Osteoblast (primary cell): Measurements from ENCODE around the gene IL22RA2. TPM values are rescaled to one million over a fixed set of nuclear protein-coding genes. Genes with fewer than 3 reads are reported as not detected.
"Not testable (repeated sequence)": the region's sequence is repeated elsewhere in the genome, so short reads cannot be mapped to it uniquely, and the experiment has no call there.

Experiments
- DNase-seq: peaks from one replicate; pipeline ENCODE4 v3.0.0; 2011; ENCODE audit warnings: low spot score, mixed read lengths; ENCODE audit not compliant: insufficient read length; ENCODE audit errors: missing footprints
- H2AFZ ChIP-seq: 2 replicates; pipeline ENCODE4 v1.6.0; 2011; ENCODE audit warnings: mild to moderate bottlenecking, low read length
- H3K27ac ChIP-seq: 2 replicates; pipeline ENCODE4 v1.5.1; 2011; ENCODE audit warnings: mild to moderate bottlenecking, low read depth, low read length, moderate library complexity
- H3K27me3 ChIP-seq: 2 replicates; pipeline ENCODE4 v1.6.0; 2012; ENCODE audit warnings: mild to moderate bottlenecking, control low read depth, inconsistent platforms, low read length, moderate library complexity; ENCODE audit not compliant: insufficient read depth
- H3K36me3 ChIP-seq: 2 replicates; pipeline ENCODE4 v1.5.1; 2011; ENCODE audit warnings: mild to moderate bottlenecking, low read length, control low read depth, moderate library complexity; ENCODE audit not compliant: insufficient read depth
- H3K4me1 ChIP-seq: 2 replicates; pipeline ENCODE4 v1.5.1; 2011; ENCODE audit warnings: mild to moderate bottlenecking, low read length, control low read depth, moderate library complexity; ENCODE audit not compliant: insufficient read depth
- H3K4me2 ChIP-seq: 2 replicates; pipeline ENCODE4 v1.6.0; 2011; ENCODE audit warnings: mild to moderate bottlenecking, low read length; ENCODE audit not compliant: insufficient read depth
- H3K4me3 ChIP-seq: fragments of 200-600 bp; sonication (generic); 3 replicates; pipeline ENCODE4 v1.5.1; 2012; ENCODE audit warnings: mild to moderate bottlenecking, low read length, inconsistent platforms; ENCODE audit not compliant: insufficient read depth
- H3K79me2 ChIP-seq: 2 replicates; pipeline ENCODE4 v1.6.0; 2012; ENCODE audit warnings: mild to moderate bottlenecking, low read length, control low read depth, inconsistent platforms; ENCODE audit not compliant: insufficient read depth
- H3K9me3 ChIP-seq: 2 replicates; pipeline ENCODE4 v1.5.1; 2011; ENCODE audit warnings: low read depth, low read length, control low read depth
- H4K20me1 ChIP-seq: 2 replicates; pipeline ENCODE4 v1.6.0; 2012; ENCODE audit warnings: mild to moderate bottlenecking, low read length, control low read depth; ENCODE audit not compliant: insufficient read depth
- total RNA-seq: library from RNA; depleted of rRNA; stranded (reverse); fragments of >200 nt; gene quantifications from 2 replicates; pipeline ENCODE4 v1.2.3, GENCODE V29; 2012
- TF ChIP-seq, protein P1 (sequence below): IDR thresholded peaks from 2 replicates; pipeline ENCODE4 v1.5.1; 2011; ENCODE audit warnings: mild to moderate bottlenecking, low read depth, low read length, moderate library complexity; ENCODE audit errors: extremely low read depth

IL22RA2 gene
- total RNA-seq, 1 donor: not detected

DNA sequence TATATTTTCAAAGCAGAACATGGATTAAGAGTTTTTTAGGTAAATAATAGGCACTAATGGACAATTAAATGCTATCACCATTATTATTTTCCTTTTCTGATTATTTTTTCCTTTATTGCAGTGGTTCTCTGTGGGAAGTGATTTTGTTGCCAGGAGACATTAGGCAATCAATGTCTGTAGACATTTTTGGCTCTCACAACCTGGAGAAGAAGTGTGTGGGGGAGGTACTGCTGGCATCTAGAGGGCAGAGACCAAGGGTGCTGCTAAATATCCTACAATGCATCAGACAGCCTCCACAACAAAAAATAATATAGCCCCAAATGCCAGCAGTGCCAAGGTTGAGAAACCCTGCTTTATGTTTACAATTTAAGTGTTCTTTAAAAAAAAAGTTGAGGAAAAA is 37.5 kb upstream of the IL22RA2 start:
- Histone ChIP-seq H3K4me3 (no peak overlapping the region), H3K4me2 (no peak overlapping the region), H3K4me1 (peaks cover 28% of the 10 kb centered on the region), H3K9me3 (no peaks in the 10 kb centered on the region), H3K79me2 (peaks cover 89% of the 10 kb centered on the region), H3K27me3 (no peaks in the 10 kb centered on the region), H3K27ac (no peak overlapping the region), H4K20me1 (peaks cover 54% of the 10 kb centered on the region), H2AFZ (no peak overlapping the region), H3K36me3 (peaks cover 3% of the 10 kb centered on the region)
- TF ChIP-seq, protein P1, sequence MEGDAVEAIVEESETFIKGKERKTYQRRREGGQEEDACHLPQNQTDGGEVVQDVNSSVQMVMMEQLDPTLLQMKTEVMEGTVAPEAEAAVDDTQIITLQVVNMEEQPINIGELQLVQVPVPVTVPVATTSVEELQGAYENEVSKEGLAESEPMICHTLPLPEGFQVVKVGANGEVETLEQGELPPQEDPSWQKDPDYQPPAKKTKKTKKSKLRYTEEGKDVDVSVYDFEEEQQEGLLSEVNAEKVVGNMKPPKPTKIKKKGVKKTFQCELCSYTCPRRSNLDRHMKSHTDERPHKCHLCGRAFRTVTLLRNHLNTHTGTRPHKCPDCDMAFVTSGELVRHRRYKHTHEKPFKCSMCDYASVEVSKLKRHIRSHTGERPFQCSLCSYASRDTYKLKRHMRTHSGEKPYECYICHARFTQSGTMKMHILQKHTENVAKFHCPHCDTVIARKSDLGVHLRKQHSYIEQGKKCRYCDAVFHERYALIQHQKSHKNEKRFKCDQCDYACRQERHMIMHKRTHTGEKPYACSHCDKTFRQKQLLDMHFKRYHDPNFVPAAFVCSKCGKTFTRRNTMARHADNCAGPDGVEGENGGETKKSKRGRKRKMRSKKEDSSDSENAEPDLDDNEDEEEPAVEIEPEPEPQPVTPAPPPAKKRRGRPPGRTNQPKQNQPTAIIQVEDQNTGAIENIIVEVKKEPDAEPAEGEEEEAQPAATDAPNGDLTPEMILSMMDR: no peak
- DNase-seq: peak; percentile 36

DNA sequence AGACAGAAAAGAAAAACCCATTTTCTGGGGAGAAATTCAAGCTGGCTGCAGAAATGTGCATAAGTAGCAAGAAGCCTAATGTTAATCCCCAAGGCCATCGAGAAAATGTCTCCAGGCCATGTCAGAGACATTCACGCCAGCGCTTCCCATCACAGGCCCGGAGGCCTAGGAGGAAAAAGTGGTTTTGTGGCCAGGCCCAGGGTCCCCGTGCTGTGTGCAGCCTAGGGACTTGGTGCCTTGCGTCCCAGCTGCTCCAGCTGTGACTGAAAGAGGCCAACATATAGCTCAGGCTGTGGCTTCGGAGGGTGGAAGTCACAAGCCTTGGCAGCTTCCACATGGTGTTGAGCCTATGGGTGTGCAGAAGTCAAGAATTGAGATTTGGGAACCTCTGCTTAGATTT is 34.8 kb upstream of the IL22RA2 start:
- Histone ChIP-seq H2AFZ (no peak overlapping the region), H3K79me2 (peaks cover 65% of the 10 kb centered on the region), H3K4me2 (no peak overlapping the region), H4K20me1 (peaks cover 39% of the 10 kb centered on the region), H3K4me1 (peaks cover 13% of the 10 kb centered on the region), H3K9me3 (no peaks in the 10 kb centered on the region), H3K36me3 (peaks cover 29% of the 10 kb centered on the region), H3K4me3 (no peak overlapping the region), H3K27me3 (no peaks in the 10 kb centered on the region), H3K27ac (no peak overlapping the region)
- DNase-seq: no peak
- TF ChIP-seq, protein P1: no peak

DNA sequence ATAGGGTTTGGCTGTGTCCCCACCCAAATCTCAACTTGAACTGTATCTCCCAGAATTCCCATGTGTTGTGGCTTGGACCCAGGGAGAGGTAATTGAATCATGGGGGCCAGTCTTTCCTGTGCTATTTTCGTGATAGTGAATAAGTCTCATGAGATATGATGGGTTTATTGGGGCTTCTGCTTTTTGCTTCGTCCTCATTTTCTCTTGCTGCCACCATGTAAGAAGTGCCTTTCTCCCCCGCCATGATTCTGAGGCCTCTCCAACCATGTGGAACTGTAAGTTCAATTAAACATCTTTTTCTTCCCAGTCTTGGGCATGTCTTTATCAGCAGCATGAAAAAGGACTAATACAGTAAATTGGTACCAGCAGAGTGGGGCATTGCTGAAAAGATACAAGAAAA is 34.0 kb upstream of the IL22RA2 start:
- not testable (repeated sequence) for H3K27me3 ChIP-seq, H3K4me2 ChIP-seq, H3K27ac ChIP-seq, DNase-seq, H3K4me1 ChIP-seq, H3K9me3 ChIP-seq, H2AFZ ChIP-seq, H3K4me3 ChIP-seq
- Histone ChIP-seq H3K36me3 (peaks cover 33% of the 10 kb centered on the region), H3K79me2 (peaks cover 57% of the 10 kb centered on the region), H4K20me1 (peaks cover 31% of the 10 kb centered on the region)

DNA sequence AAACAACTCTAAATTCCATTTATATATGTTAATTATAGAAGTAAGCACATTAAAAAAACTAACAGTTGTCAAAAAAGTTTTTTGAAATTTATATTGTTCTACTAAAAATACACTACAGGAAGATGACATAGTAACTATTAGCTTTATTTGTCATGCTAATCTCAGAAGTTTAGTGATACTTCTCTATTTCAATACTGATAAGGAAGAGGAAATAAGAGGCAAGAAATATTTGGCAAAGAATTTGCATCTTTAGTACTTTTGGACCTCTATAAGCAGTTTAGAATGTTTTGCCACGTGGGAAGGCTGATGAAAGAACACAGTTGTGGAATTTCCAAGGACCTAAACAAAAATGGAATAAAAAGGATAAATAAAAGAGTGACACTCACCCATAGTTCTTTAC is 33.1 kb upstream of the IL22RA2 start:
- peaks cover 48% of the 10 kb centered on the region for H3K79me2 ChIP-seq
- no peak overlapping the region for H3K4me3 ChIP-seq
- TF ChIP-seq, protein P1: no peak
- no peak overlapping the region for H2AFZ ChIP-seq
- peaks cover 29% of the 10 kb centered on the region for H4K20me1 ChIP-seq
- peaks cover 9% of the 10 kb centered on the region for H3K4me1 ChIP-seq
- peaks cover 37% of the 10 kb centered on the region for H3K36me3 ChIP-seq
- no peaks in the 10 kb centered on the region for H3K27me3 ChIP-seq
- H3K9me3 ChIP-seq: no peaks in the 10 kb centered on the region
- no peak for DNase-seq
- H3K27ac ChIP-seq: no peak overlapping the region
- H3K4me2 ChIP-seq: no peak overlapping the region
